Mammary epithelial cell (primary cell): ENCODE measurements around the gene MAN2A2.

ENCODE experiments used
- EZH2 ChIP-seq: IDR thresholded peaks from 2 replicates; pipeline ENCODE4 v1.6.1; 2012; ENCODE audit warnings: low read length, inconsistent platforms, borderline replicate concordance
- TF ChIP-seq, protein P1 (sequence below), 2 donors: IDR thresholded peaks in 1 of 2; conservative IDR thresholded peaks in 1 of 2; 2 replicates each; pipeline ENCODE4 v1.5.1; 2011 to 2012; ENCODE audit warnings: inconsistent platforms in 2 of 2, low read length in 2 of 2, mild to moderate bottlenecking in 2 of 2, control low read depth in 1 of 2, low read depth in 1 of 2; ENCODE audit not compliant: insufficient read depth in 1 of 2; ENCODE audit errors: extremely low read depth in 1 of 2

DNA sequence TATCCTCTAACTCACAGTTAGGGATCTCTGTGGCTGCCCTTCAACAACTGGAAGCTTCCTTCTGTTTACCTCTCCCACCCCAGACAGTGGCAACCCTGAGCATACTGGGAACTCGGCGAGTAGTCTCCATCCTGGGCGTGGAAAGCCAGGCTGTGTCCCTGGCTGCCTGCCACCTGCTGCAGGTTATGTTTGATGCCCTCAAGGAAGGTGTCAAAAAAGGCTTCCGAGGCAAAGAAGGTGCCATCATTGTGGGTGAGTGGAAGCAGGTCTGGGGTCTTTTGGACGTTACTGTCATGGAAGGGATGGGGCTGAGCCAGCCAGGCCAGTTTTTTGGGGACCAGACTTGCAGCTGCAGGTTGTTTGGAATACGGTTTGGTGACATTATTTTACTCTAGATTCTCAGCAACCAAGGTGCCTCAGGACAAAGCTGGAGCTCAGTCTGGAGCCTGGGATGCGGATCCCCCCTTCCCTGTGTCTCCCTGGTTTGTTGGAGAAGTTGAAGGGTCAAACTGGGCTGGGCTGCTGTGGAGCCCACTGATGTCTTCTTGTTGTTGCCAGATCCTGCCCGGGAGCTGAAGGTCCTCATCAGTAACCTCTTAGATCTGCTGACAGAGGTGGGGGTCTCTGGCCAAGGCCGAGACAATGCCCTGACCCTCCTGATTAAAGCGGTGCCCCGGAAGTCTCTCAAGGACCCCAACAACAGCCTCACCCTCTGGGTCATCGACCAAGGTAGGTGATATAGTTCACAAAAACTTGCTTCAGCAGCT lies 39.4 kb downstream of the MAN2A2 start:
- TF ChIP-seq, protein P1, sequence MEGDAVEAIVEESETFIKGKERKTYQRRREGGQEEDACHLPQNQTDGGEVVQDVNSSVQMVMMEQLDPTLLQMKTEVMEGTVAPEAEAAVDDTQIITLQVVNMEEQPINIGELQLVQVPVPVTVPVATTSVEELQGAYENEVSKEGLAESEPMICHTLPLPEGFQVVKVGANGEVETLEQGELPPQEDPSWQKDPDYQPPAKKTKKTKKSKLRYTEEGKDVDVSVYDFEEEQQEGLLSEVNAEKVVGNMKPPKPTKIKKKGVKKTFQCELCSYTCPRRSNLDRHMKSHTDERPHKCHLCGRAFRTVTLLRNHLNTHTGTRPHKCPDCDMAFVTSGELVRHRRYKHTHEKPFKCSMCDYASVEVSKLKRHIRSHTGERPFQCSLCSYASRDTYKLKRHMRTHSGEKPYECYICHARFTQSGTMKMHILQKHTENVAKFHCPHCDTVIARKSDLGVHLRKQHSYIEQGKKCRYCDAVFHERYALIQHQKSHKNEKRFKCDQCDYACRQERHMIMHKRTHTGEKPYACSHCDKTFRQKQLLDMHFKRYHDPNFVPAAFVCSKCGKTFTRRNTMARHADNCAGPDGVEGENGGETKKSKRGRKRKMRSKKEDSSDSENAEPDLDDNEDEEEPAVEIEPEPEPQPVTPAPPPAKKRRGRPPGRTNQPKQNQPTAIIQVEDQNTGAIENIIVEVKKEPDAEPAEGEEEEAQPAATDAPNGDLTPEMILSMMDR (conservative IDR thresholded peaks at IDR 0.05 in 1 of 2, IDR thresholded peaks at IDR 0.05 in 1 of 2; ENCODE audit: extremely low read depth in 1 of 2, insufficient read depth in 1 of 2, low read depth in 1 of 2, low read length in 2 of 2), result no peak
- TF ChIP-seq EZH2, result no peak
